Spleen (tissue), 11 donors: Measurements from ENCODE around the gene CBFA2T2. TPM values are rescaled to one million over a fixed set of nuclear protein-coding genes. Genes with fewer than 3 reads are reported as not detected.
A peak's percentile ranks its signal among the peaks of the same experiment; 100 is the strongest.

ENCODE experiments used
- DNase-seq: peaks from one replicate; pipeline ENCODE4 v3.0.0-alpha.2; 2020
- H3K27ac ChIP-seq, 8 donors: fragments of 200-600 bp; sonication (generic) in 7 of 8; 1 replicate in 4 of 8; 2 replicates in 4 of 8; pipeline versions ENCODE4 v1.5.0 to v1.8.0; 2016 to 2021; ENCODE audit warnings: inconsistent platforms in 4 of 8, mild to moderate bottlenecking in 4 of 8, moderate library complexity in 1 of 8
- H3K27me3 ChIP-seq, 7 donors: fragments of 200-600 bp; sonication (generic) in 6 of 7; replicated peaks in 1 of 7; 1 replicate in 4 of 7; 2 replicates in 3 of 7; pipeline versions ENCODE4 v1.5.0 to v1.8.0; 2016 to 2021; ENCODE audit warnings: inconsistent platforms in 3 of 7, mild to moderate bottlenecking in 1 of 7
- H3K36me3 ChIP-seq, 6 donors: fragments of 200-600 bp; sonication (generic) in 5 of 6; 1 replicate in 4 of 6; 2 replicates in 2 of 6; pipeline versions ENCODE4 v1.5.0 to v1.8.0; 2016 to 2021; ENCODE audit warnings: inconsistent platforms in 2 of 6
- H3K4me1 ChIP-seq, 6 donors: fragments of 200-600 bp; sonication (generic) in 5 of 6; 1 replicate in 3 of 6; 2 replicates in 3 of 6; pipeline versions ENCODE4 v1.5.0 to v1.8.0; 2016 to 2021; ENCODE audit warnings: inconsistent platforms in 3 of 6
- H3K4me3 ChIP-seq, 8 donors: fragments of 200-600 bp; sonication (generic) in 7 of 8; 1 replicate in 4 of 8; 2 replicates in 4 of 8; pipeline versions ENCODE4 v1.5.0 to v1.8.0; 2016 to 2021; ENCODE audit warnings: inconsistent platforms in 4 of 8, mild to moderate bottlenecking in 4 of 8, moderate library complexity in 2 of 8
- H3K9me3 ChIP-seq, 8 donors: fragments of 200-600 bp; sonication (generic) in 7 of 8; 1 replicate in 4 of 8; 2 replicates in 4 of 8; pipeline versions ENCODE4 v1.5.0 to v1.8.0; 2016 to 2021; ENCODE audit warnings: inconsistent platforms in 4 of 8
- POLR2A ChIP-seq, 3 donors: fragments of 450-650 bp; IDR thresholded peaks; one replicate each; pipeline ENCODE4 v1.5.1; 2017; ENCODE audit warnings: antibody characterized with exemption in 3 of 3, mild to moderate bottlenecking in 1 of 3
- POLR2AphosphoS5 ChIP-seq, 3 donors: sonication (generic); formaldehyde crosslinking; IDR thresholded peaks; one replicate each; pipeline ENCODE4 v1.5.1; 2017; ENCODE audit warnings: antibody characterized with exemption in 3 of 3
- WGBS, 5 donors: extraction: QIAGEN DNeasy Blood & Tissue Kit in 3 of 5; methylation state at CpG; one replicate each; pipeline versions ENCODE4 v1.1.5 to v1.1.7; 2013 to 2018; 5-methylcytosine and 5-hydroxymethylcytosine counted together
- intact Hi-C: fragments of 100-400 bp; cut with DNase I; formaldehyde crosslinking; loops from one replicate; pipeline ENCODE4 v1.15.0; 2023; ENCODE audit warnings: low total_unique reads
- polyA plus RNA-seq, 3 donors: library from polyadenylated mRNA; stranded (reverse); fragments of 200-250 nt; gene quantifications; one replicate each; pipeline ENCODE4 v1.2.1, GENCODE V29; 2013
- total RNA-seq, 7 donors: library from RNA; depleted of rRNA in 3 of 7; stranded (reverse); fragments of >200 nt in 3 of 7; fragmentation: NEBNext Ultra II Directional in 4 of 7; extraction: Animal tissue kit (Norgen Biotek cat#: 25700) in 4 of 7; gene quantifications; one replicate each; pipeline versions ENCODE4 v1.1.0 to v1.2.1, GENCODE V29; 2016 to 2021
- TF ChIP-seq, protein P1 (sequence below), 11 experiments: fragments of 200-600 bp in 7 of 11; fragments of 450-650 bp in 4 of 11; sonication (generic) in 4 of 11; IDR thresholded peaks in 8 of 11; conservative IDR thresholded peaks in 3 of 11; 1 replicate in 7 of 11; 2 replicates in 4 of 11; pipeline versions ENCODE4 v1.4.0 to v1.8.0; 2016 to 2021; ENCODE audit warnings: antibody characterized with exemption in 11 of 11, inconsistent platforms in 4 of 11, mild to moderate bottlenecking in 1 of 11
- donor health status: healthy with polysubstance abuse.
- donor health status: DM: no; HTN: no; CAD: no; lungs with moderate emphysema.
- donor health status: DM: no; HTN: no; CAD: no.
- donor health status: Bipolar disorder and iron deficiency.
- donor health status: healthy.
- donor health status: DM: no; HTN: no; CAD: no.
- donor health status: DM: yes; HTN: yes; CAD: no.

Gene CBFA2T2
- total and polyA plus RNA-seq, 10 donors = 3.3 to 25.4 (median 17.8) TPM

DNA sequence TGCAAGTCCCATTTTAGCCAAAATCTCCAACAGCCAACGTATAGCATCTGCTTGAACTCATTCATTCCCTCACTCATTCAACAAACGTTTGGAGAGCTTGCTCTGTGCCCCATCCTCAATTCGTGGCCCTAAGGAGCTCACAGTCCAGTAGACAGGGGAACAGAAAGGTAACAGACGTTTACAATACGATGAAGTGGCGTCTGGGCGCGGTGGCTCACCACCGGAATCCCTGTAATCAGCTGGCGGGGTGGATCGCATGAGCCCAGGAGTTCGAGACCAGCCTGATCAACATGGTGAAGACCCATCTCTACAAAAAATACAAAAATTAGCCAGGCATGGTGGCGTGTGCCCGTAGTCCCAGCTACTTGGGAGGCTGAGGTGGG, 197.1 kb downstream of the CBFA2T2 start:
- Histone ChIP-seq H3K36me3 (no peaks in the 10 kb centered on the region), H3K4me3 (peak overlapping the region in 5 of 8 donors; percentile 36 to 75 (median 46)), H3K9me3 (no peaks in the 10 kb centered on the region), H3K4me1 (peaks cover 8 to 62% (median 30%) of the 10 kb centered on the region in 6 donors), H3K27ac (peak overlapping the region in 4 of 8 donors; percentile 6 to 66 (median 60)), H3K27me3 (no peaks in the 10 kb centered on the region)
- TF ChIP-seq, protein P1, sequence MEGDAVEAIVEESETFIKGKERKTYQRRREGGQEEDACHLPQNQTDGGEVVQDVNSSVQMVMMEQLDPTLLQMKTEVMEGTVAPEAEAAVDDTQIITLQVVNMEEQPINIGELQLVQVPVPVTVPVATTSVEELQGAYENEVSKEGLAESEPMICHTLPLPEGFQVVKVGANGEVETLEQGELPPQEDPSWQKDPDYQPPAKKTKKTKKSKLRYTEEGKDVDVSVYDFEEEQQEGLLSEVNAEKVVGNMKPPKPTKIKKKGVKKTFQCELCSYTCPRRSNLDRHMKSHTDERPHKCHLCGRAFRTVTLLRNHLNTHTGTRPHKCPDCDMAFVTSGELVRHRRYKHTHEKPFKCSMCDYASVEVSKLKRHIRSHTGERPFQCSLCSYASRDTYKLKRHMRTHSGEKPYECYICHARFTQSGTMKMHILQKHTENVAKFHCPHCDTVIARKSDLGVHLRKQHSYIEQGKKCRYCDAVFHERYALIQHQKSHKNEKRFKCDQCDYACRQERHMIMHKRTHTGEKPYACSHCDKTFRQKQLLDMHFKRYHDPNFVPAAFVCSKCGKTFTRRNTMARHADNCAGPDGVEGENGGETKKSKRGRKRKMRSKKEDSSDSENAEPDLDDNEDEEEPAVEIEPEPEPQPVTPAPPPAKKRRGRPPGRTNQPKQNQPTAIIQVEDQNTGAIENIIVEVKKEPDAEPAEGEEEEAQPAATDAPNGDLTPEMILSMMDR (IDR thresholded peaks at IDR 0.05 in 8 of 11, conservative IDR thresholded peaks at IDR 0.05 in 3 of 11) = no peak
- no peak for TF ChIP-seq POLR2A (IDR thresholded peaks at IDR 0.05)
- intact Hi-C loops = no loop called here
- no peak for DNase-seq
- 82 to 86% (median 85%) methylated on average over 14 of the region's 14 CpGs for WGBS, 5 donors

DNA sequence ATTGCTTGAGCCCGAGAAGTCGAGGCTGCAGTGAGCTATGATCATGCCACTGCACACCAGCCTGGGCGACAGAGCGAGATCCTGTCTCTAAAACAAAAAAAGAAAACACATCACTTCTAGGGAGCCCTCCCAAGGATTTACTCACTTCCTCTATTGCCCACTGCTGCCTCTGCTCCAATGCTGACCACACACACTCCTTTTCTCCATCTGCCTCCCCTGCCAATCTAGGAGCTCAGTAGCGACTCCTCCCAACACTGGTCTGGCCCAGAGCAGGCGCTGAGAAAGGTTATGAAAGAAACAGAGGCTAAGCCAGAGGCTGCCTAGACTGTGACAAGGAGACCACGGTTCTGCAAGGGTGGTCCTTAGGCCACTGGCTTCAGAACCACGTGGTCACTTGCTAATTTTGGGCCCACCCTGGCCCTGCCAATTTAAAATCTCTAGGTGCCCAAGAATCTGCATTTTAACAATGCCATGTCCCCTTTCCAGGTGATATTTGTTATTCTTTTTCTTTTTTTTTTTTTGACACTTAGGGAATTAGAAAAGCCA, 197.5 kb downstream of the CBFA2T2 start:
- Histone ChIP-seq H3K27ac (peak overlapping the region in 2 of 8 donors; percentile 58 to 66), H3K4me3 (no peak overlapping the region), H3K27me3 (no peaks in the 10 kb centered on the region), H3K36me3 (no peaks in the 10 kb centered on the region), H3K4me1 (peaks cover 8 to 62% (median 30%) of the 10 kb centered on the region in 6 donors), H3K9me3 (no peaks in the 10 kb centered on the region)
- TF ChIP-seq POLR2A (IDR thresholded peaks at IDR 0.05) (no peak), POLR2AphosphoS5 (IDR thresholded peaks at IDR 0.05) (no peak)
- TF ChIP-seq, protein P1 (IDR thresholded peaks at IDR 0.05 in 8 of 11, conservative IDR thresholded peaks at IDR 0.05 in 3 of 11) = no peak
- WGBS, 5 donors = 63 to 83% (median 77%) methylated on average over 8 of the region's 8 CpGs
- intact Hi-C loops = no loop called here
- no peak for DNase-seq

DNA sequence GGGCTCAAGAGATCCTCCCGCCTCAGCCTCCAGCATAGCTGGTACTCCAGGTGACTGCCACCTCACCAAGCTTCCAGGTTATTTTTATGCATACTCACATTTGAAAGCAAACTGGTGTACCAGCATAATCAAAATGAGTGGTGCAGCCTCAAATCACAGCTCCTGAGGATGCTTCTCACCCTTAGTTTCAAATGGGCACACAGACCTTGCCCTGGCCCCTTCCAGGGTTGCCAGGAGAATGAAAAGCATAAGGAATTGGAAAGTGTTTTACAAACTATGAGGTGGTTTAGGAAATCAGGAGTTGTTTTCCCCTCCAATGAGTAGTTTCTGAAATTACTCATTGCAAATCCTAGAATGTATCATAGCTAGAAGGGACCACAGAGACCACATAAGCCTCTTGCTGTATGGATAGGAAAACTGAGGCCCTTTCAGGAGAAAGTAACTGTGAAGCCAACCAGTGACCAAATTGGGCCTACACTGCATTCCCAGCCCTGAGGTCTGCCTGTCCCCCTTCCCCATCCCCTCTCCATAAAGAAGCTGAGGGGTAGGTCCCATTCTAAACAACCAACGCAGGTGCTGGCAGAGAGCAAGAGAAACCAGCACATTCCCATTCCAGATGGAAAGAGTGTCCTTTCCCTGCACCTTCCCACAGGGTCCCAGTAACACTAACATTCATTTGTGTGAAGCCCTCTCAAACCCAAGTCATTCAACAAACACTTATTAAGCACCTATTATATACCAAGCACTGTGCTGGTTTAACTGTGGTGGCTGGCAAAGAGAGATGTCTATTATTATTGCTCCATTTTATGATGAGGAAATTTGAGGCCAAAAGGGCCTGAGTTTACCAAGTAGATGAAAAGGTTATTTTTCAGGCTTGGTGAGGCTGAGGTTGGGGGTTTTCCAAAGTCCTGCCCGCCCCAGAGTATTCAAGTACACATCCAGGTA, 198.4 kb downstream of the CBFA2T2 start:
- H3K9me3 ChIP-seq = no peaks in the 10 kb centered on the region
- peaks cover 8 to 62% (median 30%) of the 10 kb centered on the region in 6 donors for H3K4me1 ChIP-seq
- intact Hi-C loops = no loop called here
- no peaks in the 10 kb centered on the region for H3K36me3 ChIP-seq
- no peak for DNase-seq
- no peak overlapping the region for H3K4me3 ChIP-seq
- peak overlapping the region in 7 of 8 donors; percentile 2 to 61 (median 37) for H3K27ac ChIP-seq
- TF ChIP-seq POLR2AphosphoS5 (IDR thresholded peaks at IDR 0.05) (no peak), POLR2A (IDR thresholded peaks at IDR 0.05) (no peak)
- TF ChIP-seq, protein P1 (IDR thresholded peaks at IDR 0.05 in 8 of 11, conservative IDR thresholded peaks at IDR 0.05 in 3 of 11) = no peak
- WGBS, 5 donors = 90 to 94% (median 93%) methylated on average over 3 of the region's 3 CpGs
- H3K27me3 ChIP-seq = no peaks in the 10 kb centered on the region

DNA sequence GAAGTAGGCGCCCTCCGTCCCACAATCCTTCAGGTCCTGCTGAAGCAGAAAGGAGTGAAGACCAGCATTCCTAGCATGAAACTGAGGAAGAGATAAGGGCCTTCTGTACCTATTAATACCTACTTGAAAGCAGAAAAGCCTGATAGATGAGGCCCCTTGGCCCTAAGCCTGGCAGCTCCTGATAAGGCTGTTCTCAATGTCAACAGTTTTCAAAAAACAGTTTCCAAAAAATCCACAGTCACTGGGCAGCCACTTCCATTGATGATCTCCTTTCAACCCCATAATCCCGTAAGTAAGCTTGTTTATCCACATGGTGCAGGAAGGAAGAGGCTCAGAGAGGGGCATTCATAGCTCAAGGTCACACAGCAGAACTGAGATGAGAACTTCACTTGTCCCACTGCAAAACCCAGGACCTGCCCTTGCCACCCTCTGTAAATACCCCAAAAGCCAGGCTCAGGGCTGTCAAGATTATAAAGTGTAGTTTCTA, 199.1 kb downstream of the CBFA2T2 start:
- Histone ChIP-seq H3K27me3 (no peaks in the 10 kb centered on the region), H3K4me3 (no peak overlapping the region), H3K36me3 (no peaks in the 10 kb centered on the region), H3K27ac (peak overlapping the region in 7 of 8 donors; percentile 2 to 61 (median 37)), H3K9me3 (no peaks in the 10 kb centered on the region), H3K4me1 (peaks cover 8 to 60% (median 30%) of the 10 kb centered on the region in 6 donors)
- intact Hi-C loops = no loop called here
- DNase-seq = no peak
- WGBS, 5 donors = 73 to 94% (median 82%) methylated on average over 3 of the region's 3 CpGs
- TF ChIP-seq, protein P1 (IDR thresholded peaks at IDR 0.05 in 8 of 11, conservative IDR thresholded peaks at IDR 0.05 in 3 of 11) = no peak
- no peak for TF ChIP-seq POLR2A (IDR thresholded peaks at IDR 0.05)
- TF ChIP-seq POLR2AphosphoS5 (IDR thresholded peaks at IDR 0.05) = no peak
